Measurements from ENCODE around the gene STUM.
"Not testable (repeated sequence)": the region's sequence is repeated elsewhere in the genome, so short reads cannot be mapped to it uniquely, and the experiment has no call there.

Gene STUM

DNA sequence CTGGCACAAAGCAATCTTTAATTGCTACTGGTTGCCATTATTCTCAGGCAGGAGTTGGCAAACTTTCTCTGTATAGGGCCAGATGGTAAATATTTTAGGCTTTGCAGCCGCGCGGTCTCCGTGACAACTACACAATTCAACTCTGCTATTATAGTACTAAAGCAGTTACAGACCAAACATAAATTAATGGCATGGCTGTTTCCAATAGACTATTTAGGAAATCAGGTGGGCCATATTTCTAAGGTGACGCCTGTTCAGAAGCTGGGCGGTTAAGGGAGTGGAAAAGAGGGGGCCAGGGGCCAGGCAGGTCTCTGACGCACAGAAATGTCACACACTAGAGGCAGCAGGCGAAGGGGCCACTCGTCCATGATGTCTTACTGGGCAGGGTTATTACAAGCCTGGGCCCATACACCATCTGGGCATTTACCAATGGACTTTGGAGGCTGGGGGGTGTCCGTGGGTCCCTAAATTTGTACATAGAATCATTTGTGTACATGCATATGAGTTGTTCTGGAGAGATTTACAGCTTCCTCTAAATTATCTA, 80.1 kb downstream of the STUM start:
- no peak for DNase-seq

DNA sequence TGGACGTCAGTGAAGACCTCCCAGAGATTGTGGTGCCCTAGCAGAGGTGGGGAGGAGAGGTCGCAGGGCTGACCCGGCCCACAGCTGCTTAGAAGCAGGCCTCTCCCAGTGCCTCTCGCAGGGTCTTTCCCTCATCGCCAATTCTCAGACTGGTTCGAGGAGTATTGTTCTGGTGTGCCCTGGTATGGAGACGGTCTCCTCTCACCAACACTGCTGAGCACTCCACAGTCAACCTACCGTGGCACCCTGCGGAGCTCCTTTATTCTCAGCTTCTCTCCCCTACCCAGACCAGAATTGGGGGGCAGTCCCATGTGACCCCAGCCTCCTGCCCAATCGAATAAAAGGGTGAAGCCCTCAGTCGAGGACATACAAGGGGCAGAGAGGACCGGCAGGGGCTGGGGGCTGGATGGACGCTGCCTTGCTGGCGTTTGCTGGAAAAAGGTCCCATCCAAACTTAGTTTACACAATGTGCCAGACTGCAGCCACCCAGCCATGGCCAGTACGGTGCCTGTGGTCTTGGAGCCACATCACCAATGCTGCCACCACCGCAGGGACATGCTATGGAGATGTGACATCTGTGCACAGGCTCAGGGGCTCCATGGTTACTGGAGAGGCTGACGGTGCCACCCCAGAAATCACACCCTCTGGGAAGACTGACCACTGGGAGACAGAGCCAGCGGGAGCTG, 80.8 kb downstream of the STUM start:
- no peak for DNase-seq

- no peak for DNase-seq
Measured at GRCh38 chr1:226629896-226630550, 81.5 kb downstream of the STUM start.

DNA sequence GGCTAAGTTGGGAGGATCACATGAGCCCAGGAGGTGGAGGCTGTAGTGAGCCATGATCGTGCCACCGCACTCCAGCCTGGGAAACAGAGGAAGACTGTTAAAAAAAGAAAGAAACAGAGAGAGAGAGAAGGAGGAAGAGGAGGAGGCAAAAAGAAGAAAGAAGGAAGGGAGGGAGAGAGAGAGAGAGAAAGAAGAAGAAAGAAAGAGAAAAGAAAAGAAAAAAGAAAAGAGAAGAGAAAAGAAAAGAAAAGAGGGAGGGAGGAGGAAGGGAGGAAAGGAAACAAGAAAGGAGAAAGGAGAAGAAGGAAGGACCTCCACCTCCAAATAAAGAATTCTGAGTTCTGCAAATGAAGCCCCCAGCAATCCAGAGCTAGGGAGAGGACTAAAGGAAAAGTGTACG, 82.0 kb downstream of the STUM start:
- no peak for DNase-seq

GRCh38 chr1:226631229-226632000, 82.9 kb downstream of the STUM start:
- no peak for DNase-seq

- DNase-seq: no peak
Measured at GRCh38 chr1:226632169-226632879, 83.8 kb downstream of the STUM start.

GRCh38 chr1:226632922-226633351, 84.4 kb downstream of the STUM start:
- no peak for DNase-seq

GRCh38 chr1:226633541-226634165, 85.1 kb downstream of the STUM start:
- DNase-seq: no peak

DNA sequence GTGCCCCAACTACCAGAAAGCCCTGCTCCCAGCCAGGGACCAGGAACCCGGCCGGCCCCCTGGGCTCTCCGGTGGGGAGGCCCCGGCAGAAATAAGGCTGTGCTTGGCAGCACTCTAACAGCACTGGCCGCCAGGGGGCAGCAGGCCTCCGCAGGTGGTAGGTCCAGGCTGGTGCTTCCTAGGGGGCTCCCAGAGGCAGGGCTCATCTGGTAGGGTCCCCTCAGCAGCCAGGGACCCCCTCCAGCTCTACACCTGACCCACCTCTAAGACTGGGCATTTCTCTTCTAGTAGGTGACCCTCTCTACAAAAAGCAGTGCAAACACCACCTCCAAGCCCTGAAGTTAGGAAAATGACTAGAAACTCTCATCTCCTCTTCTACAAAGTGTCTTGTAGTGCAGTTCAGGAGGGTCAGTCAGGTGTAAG, 85.6 kb downstream of the STUM start:
- peak; percentile 77 to 84 for DNase-seq

DNA sequence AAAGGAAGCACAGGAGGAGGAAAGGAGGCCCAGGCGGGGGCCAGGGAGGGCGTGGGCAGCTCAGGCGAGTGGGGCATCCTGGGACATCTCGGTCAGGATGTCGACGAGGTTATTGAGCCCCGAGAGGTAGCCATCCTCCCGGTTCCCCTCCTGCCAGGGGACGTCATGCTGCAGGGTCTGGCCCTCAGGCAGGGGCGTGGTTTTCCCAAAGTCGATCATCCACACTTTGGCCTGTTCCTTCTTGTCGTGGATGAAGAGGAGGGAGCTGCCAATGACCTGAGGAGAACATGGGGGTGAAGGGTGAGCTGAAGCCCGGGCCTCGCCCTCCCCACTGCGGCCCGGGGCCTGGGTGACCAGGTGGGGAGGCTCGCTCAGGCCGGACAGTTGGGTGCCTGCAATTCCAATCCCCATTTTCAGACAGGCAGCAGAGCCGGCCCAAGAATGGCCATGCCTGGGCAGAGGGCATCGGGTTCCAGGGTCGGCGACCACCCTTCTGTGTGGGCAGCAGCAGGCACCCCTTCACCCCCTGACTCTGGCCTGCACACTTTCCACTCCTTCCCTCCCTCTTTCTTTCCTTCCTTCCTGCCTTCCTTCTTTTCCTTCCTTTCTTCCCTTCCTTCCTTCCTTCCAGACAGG, 86.2 kb downstream of the STUM start:
- no peak for DNase-seq

DNA sequence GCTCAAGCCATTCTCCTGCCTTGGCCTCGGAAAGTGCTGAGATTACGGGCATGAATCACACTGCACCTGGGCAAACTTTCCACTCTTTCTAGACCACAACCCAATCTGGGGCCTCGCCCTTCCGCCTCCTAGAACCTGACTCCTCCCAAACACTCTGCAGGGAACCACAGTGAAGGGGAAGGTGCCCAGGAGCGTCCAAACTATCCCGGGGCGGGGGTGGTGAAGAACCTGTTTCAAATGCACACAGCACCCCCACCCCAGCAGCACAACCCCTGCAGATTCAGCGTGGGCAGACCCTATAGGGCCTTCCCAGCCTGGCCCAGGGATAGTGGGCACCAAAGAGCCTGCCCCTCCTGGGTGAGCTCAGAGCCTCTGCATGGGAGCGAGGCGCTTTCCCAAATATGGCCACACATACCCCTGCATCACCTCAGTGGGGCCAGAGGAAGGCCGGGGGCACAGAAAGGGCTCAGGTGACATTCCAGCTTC, 86.9 kb downstream of the STUM start:
- no peak for DNase-seq

DNA sequence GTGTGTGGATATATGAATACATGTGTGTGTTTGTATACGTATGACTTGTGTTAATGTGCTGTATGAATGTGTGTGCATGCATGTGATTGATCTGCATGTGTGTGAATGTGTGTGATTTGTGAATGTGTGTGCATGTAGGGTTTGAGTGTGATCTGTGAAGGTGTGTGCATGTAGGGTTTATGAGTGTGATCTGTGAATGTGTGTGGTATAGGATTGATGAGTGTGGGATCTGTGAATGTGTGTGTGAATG, 88.2 kb downstream of the STUM start:
- DNase-seq: no peak

DNA sequence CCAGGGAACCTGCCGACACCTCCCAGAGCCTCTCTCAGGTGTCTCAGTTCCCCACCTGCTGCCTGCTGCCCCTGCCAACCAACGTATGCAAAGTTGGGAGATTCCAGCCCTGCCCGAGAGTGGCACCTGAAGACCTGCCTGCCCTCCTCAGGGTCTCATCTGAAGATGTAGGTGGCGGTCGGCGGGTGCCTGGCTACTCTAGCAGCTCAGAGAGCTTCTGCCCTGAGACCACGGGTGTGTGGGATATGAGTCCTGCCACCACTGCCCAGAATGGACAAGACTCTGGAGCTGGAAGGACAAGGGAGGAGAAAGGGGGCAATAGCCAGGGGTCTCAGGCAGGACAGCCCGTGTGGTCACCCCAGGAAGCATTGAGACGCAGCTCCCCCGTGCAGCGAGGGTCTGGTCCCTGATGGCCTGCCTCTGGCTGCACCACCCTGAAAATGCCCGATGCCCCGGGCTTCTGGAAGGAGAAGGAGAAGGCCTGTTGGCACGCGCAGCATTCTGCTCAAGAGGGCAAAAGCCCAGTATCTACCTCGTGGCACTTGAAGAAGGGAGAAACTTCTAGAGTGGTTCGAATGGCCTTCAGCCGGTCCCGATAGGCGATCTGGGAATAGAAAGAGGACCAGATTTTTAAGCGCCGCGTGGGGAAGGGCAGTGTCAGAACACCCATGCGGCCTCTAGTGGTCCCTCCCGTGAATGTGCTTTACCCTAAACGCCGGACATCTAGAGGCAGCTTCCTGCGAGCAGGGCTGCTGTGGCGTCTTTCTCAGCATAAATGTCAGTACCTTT, 88.8 kb downstream of the STUM start:
- no peak for DNase-seq

GRCh38 chr1:226638001-226638601, 89.5 kb downstream of the STUM start:
- no peak for DNase-seq

DNA sequence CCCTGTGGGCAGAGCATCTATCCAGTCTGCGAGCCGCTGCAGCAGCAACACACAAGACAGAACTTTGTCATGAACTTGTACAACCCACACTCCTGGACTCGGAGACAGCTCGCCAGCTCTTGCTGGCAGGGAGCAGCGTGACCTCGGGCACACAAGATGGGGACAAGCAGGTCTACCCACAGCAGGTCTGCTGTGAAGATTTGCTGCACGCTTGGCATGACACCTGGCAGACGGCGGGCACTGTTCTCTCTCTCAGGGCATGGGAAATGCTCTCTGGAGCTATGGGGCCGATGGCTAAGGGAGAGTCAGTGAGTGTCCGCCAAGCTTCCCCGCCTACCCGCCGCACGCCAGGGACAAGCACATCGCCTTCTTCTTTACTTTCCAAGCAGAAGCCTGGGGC, 90.0 kb downstream of the STUM start:
- no peak for DNase-seq

DNA sequence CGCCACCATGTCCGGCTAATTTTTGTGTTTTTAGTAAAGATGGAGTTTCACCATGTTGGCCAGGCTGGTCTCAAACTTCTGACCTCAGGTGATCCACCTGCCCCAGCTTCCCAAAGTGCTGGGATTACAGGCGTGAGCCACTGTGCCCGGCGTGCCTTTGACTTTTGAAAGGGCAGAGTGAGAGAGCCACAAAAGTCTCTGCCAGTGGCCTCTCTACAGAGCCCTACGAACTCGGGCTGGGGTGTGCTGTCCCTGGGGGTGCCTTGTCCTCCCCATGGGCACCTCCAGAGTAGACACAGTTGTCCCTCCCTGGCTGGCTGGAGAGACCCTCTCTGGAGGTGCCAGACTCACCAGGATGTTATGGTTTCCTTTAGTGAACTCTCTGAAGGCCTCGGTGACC, 90.6 kb downstream of the STUM start:
- DNase-seq: not testable (repeated sequence)

DNA sequence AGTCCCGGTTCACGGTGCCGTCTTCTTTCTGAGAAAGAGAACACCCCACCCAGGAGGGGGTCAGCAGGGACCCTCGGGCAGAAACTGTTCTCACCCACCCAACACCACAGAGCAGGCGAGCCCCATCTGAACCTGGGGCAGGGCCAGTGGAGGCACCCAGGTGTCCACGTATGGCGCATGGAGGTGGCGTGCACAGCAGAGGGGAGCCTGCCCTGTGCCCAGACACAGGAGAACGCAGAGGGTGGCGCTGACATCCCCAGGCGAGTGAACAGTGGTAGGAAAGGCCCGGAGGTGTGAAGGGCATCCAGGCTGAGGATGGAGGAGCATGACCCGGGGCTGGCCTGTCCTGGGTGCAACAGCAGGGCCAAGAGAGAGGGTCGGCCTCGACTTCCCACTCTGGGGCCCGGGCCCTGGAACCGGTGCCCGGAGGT, 91.1 kb downstream of the STUM start:
- no peak for DNase-seq

GRCh38 chr1:226640321-226641136, 92.0 kb downstream of the STUM start:
- DNase-seq: no peak

- no peak for DNase-seq
Measured at GRCh38 chr1:226641671-226642231, 93.2 kb downstream of the STUM start.

DNA sequence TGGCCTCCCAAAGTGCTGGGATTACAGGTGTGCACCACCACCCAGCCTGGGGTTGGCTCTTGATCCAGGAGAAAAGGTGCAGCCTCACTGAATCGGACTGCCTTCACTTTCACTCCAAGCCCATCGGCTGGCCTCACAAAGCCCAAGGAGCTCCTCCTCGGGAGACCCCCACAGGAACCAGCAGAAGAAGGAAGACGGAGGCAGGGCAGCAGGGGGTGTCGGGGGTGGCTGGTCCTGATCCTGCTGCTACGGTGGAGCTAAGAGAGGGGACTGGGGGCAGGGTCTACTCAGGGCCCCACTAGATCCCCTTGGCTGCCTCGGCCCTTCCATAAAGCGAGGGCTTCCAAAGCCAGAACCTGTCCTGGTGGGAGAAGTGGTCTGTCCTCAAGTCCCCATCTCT, 93.9 kb downstream of the STUM start:
- DNase-seq: no peak

All from stimulated activated CD4-positive, alpha-beta T cell treated with anti-CD3 and anti-CD28 coated beads, Interleukin-2, amount 100 ng/mL, for 48 hours (primary cell).